ENCODE measurements around the gene ERN1.

Gene ERN1

GRCh38 chr17:64059756-64060155, 70.2 kb downstream of the ERN1 start:
- no peak for DNase-seq (ENCODE audit: low spot score)

- no peak for DNase-seq (ENCODE audit: low spot score)
Measured at GRCh38 chr17:64058621-64059020, 71.3 kb downstream of the ERN1 start.

GRCh38 chr17:64057701-64058263, 72.2 kb downstream of the ERN1 start:
- no peak for DNase-seq (ENCODE audit: low spot score)

- DNase-seq (ENCODE audit: low spot score), result no peak
Measured at GRCh38 chr17:64056269-64057005, 73.5 kb downstream of the ERN1 start.

GRCh38 chr17:64055183-64056142, 74.5 kb downstream of the ERN1 start:
- no peak for DNase-seq (ENCODE audit: low spot score)

- DNase-seq (ENCODE audit: low spot score), result no peak
Measured at GRCh38 chr17:64054304-64054703, 75.6 kb downstream of the ERN1 start.

GRCh38 chr17:64053101-64053500, 76.8 kb downstream of the ERN1 start:
- no peak for DNase-seq (ENCODE audit: low spot score)

GRCh38 chr17:64051153-64051552, 78.8 kb downstream of the ERN1 start:
- no peak for DNase-seq (ENCODE audit: low spot score)

- DNase-seq (ENCODE audit: low spot score), result no peak
Measured at GRCh38 chr17:64048805-64049204, 81.1 kb downstream of the ERN1 start.

GRCh38 chr17:64045176-64045575, 84.8 kb downstream of the ERN1 start:
- no peak for DNase-seq (ENCODE audit: low spot score)

- no peak for DNase-seq (ENCODE audit: low spot score)
Measured at GRCh38 chr17:64042700-64043485, 87.1 kb downstream of the ERN1 start.

- DNase-seq (ENCODE audit: low spot score), result no peak
Measured at GRCh38 chr17:64041912-64042311, 88.0 kb downstream of the ERN1 start.

- DNase-seq (ENCODE audit: low spot score), result no peak
Measured at GRCh38 chr17:64040206-64040605, 89.7 kb downstream of the ERN1 start.

GRCh38 chr17:64039106-64039400, 90.9 kb downstream of the ERN1 start:
- no peak for DNase-seq (ENCODE audit: low spot score)

- DNase-seq (ENCODE audit: low spot score), result no peak
Measured at GRCh38 chr17:64038331-64039105, 91.4 kb downstream of the ERN1 start.

- DNase-seq (ENCODE audit: low spot score), result no peak
Measured at GRCh38 chr17:64037802-64038201, 92.1 kb downstream of the ERN1 start.

- no peak for DNase-seq (ENCODE audit: low spot score)
Measured at GRCh38 chr17:64037180-64037579, 92.8 kb downstream of the ERN1 start.

- no peak for DNase-seq (ENCODE audit: low spot score)
Measured at GRCh38 chr17:64036198-64036922, 93.6 kb downstream of the ERN1 start.

GRCh38 chr17:64032081-64032480, 97.9 kb downstream of the ERN1 start:
- DNase-seq (ENCODE audit: low spot score), result no peak

- peak; percentile 61 for DNase-seq (ENCODE audit: low spot score)
Measured at GRCh38 chr17:64028874-64029464, 101.0 kb downstream of the ERN1 start.

All from hepatic stellate cell (primary cell).